GM18498 (cell line): Measurements from ENCODE around the gene ANTKMT.

ENCODE experiments used
- ATAC-seq: cut with Tn5 transposase; IDR thresholded peaks from one replicate; pipeline ENCODE4 v1.9.1; 2021; ENCODE audit warnings: mild to moderate bottlenecking, moderate library complexity; ENCODE audit not compliant: unreplicated experiment

ANTKMT gene, protein sequence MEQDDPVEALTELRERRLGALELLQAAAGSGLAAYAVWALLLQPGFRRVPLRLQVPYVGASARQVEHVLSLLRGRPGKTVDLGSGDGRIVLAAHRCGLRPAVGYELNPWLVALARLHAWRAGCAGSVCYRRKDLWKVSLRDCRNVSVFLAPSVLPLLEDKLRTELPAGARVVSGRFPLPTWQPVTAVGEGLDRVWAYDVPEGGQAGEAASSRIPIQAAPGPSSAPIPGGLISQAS

DNA sequence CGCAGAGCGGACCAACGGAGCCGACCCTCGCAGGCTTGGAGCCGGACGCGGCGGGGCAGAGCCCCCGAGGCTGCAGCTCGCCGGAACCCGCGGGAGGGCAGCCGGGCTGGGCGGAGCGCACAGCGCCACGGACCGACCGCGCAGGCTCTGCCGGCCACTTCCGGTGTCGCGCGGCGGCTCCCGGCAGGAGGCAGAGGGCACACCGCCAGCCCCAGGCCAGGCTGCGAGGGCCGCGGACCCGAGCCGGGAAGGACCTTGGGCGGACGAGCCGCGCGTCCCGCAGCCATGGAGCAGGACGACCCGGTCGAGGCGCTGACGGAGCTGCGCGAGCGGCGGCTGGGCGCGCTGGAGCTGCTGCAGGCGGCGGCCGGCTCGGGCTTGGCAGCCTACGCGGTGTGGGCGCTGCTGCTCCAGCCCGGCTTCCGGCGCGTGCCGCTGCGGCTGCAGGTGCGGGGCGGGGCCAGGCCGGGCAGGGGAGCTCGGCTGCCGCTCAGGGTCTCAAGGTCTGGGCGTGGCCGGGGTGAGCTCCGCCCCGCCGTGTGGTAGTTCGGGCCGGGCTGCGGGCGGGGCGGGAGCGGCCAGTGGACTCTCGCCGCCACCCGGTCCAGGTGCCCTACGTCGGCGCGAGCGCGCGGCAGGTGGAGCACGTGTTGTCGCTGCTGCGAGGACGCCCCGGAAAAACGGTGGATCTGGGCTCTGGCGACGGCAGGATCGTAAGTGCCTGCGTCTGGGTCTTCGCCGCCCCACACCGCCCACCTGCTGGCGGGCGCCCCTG, at the start of gene ANTKMT:
Gene ANTKMT, plus strand, starts transcription at position 157 of the 775 bp plus-strand sequence. Its CDS starts 129 bp downstream, at position 286.
- peak; percentile 82 for ATAC-seq

DNA sequence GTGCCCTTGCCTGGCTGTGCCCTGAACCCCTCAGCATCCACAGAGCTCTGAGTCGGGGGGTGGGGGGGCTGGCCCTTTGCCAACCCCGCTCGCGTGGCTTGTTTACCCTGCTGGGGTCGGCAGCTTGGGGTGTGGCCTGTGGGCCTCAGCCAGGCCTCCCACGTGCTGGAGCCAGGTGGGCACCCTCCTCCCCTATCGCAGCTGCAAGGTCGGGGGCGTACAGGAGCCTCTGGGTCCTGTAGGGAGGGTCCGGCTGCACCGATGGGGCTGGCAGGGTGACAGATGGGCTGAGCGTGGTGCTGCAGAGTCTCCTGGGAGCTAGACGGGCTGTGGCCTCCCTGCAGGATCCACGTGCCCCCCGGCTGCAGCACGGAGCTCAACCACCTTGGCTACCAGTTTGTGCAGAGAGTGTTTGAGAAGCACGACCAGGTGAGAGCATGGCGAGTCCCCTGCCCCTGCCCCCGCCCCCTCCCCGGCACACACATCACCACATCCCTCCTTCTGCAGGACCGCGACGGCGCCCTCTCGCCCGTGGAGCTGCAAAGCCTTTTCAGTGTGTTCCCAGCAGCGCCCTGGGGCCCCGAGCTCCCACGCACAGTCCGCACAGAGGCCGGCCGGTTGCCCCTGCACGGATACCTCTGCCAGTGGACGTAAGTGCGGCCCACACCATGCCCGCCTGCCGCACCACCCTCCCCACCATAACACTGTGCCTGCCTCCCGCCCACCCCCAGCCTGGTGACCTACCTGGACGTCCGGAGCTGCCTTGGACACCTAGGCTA, 49.4 kb upstream of the ANTKMT start:
- no peak for ATAC-seq

GRCh38 chr16:672371-672770, 48.6 kb upstream of the ANTKMT start:
- no peak for ATAC-seq

- no peak for ATAC-seq
Measured at GRCh38 chr16:672851-673250, 48.1 kb upstream of the ANTKMT start.

- ATAC-seq, result no peak
Measured at GRCh38 chr16:673399-673991, 47.5 kb upstream of the ANTKMT start.

DNA sequence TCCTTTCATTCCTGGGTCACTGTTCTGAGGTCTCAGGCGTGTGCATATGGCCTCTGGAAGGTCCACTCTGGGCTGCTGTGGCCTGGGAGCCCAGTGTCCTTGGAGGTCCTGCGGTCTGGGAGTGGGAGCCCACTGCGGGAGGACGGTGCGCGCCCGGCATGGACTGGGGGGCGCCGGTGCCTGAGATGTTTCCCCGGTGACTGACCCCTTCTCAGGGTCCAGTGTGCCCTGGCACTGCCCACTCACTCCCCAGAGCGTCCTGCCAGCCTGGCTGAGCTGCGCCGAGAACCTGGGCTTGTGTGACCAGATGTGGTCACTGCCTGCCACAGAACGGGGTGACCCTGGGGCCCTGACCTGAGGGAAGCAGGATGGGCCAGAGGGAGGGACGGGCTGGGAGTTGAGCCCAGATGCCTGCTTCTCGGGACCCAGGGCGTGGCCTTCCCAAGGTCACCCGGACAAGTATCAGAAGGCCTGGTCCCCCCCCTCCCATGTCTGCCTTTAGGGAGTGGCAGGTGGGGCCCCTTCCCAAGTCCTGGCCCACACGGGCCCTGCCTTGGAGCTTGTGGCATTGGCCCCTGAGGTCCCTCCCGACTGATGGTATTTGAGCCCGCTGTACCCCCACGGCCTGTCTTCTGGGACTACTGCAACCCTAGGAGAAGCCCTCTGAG, 46.6 kb upstream of the ANTKMT start:
- ATAC-seq, result no peak

- no peak for ATAC-seq
Measured at GRCh38 chr16:674968-675883, 45.7 kb upstream of the ANTKMT start, which contains the start of gene RHBDL1. RHBDL1 (plus strand) TSS chr16:675671; CDS start chr16:675791, 120 bp downstream.

DNA sequence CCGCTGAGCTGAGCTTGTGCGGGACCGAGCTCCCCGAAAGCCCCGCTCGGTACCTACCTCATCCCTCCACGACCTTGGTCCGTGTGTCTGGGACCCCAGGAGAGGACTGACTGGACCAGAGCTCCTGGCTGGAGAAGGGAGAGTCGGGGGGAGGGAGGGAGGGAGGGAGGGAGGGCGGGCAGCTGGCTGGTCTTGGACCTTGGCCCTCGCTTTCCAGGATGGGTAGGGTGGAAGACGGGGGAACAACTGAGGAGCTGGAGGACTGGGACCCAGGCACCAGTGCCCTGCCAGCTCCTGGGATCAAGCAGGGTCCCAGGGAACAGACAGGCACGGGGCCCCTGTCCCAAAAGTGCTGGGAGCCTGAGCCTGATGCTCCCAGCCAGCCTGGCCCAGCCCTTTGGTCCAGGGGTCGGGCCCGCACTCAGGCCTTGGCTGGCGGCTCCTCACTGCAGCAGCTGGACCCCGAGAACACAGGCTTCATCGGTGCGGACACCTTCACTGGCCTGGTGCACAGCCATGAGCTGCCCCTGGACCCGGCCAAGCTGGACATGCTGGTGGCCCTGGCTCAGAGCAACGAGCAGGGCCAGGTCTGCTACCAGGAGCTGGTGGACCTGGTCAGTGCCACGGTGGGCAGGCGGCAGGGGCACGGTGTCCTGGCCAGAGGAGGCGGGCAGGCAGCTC, 44.9 kb upstream of the ANTKMT start:
- ATAC-seq, result no peak

DNA sequence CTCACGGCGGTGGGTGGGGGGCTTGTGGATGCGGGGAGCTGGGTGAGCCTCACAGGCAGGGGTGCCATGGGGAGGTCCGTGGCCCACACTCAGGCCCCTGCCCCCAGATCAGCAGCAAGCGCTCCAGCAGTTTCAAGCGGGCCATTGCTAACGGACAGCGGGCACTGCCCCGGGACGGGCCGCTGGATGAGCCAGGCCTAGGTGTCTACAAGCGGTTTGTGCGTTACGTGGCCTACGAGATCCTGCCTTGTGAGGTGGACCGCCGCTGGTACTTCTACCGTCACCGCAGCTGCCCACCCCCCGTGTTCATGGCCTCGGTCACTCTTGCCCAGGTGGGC, 44.4 kb upstream of the ANTKMT start:
- no peak for ATAC-seq

DNA sequence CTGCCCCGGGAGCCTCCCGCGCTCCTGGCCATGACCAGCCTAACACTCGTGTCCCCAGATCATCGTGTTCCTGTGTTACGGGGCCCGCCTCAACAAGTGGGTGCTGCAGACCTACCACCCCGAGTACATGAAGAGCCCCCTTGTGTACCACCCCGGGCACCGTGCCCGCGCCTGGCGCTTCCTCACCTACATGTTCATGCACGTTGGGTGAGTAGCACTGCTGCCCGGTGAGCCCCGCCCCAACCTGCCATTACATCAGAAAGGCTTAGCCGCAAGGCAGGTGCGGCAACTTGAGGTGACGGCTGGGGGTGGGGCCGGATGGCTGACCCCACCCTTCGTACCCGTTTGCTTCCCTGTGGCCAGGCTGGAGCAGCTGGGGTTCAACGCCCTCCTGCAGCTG, 44.0 kb upstream of the ANTKMT start:
- ATAC-seq, result no peak

- ATAC-seq, result no peak
Measured at GRCh38 chr16:677316-678190, 43.4 kb upstream of the ANTKMT start.

- no peak for ATAC-seq
Measured at GRCh38 chr16:678209-678857, 42.6 kb upstream of the ANTKMT start.

GRCh38 chr16:678858-679813, 41.8 kb upstream of the ANTKMT start:
- ATAC-seq, result no peak

GRCh38 chr16:679814-680624, 40.9 kb upstream of the ANTKMT start, which contains the start of gene STUB1:
STUB1 (plus strand) TSS chr16:680410; CDS start chr16:680526, 116 bp downstream.
- peak; percentile 40 for ATAC-seq

DNA sequence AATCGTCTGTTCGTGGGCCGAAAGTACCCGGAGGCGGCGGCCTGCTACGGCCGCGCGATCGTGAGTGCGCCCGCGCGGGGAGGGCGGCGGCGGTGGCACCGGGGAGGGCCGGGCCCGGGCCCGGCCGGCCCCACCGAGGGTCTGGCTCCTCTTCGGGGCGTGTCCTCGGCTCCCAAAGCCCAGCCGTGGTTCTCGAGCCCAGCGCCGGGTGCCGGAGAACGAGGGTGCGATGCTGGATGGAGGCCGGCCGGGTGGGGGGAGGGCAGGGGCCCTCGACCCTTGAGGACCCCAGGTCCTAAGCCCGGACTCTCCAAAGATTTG, 40.4 kb upstream of the ANTKMT start:
- ATAC-seq, result peak; percentile 3
